A549 treated with CpdA at 1 μM for 4 hours (cell line): ENCODE measurements around the gene BPIFB3. TPM values are rescaled to one million over a fixed set of nuclear protein-coding genes. Genes with fewer than 3 reads are reported as not detected.

ENCODE experiments used
- total RNA-seq: library from RNA; stranded (reverse); fragments of 200-300 nt; extraction: Qiagen RNA extraction; gene quantifications from 5 replicates; pipeline ENCODE4 v1.2.3, GENCODE V29; 2022; ENCODE audit warnings: low read depth

Gene BPIFB3, protein sequence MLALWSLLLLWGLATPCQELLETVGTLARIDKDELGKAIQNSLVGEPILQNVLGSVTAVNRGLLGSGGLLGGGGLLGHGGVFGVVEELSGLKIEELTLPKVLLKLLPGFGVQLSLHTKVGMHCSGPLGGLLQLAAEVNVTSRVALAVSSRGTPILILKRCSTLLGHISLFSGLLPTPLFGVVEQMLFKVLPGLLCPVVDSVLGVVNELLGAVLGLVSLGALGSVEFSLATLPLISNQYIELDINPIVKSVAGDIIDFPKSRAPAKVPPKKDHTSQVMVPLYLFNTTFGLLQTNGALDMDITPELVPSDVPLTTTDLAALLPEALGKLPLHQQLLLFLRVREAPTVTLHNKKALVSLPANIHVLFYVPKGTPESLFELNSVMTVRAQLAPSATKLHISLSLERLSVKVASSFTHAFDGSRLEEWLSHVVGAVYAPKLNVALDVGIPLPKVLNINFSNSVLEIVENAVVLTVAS
- not detected in 5 replicates for total RNA-seq

GRCh38 chr20:33053291-33054106, at the start of gene BPIFB3:
TSS of gene BPIFB3 (plus strand) at chr20:33053903. CDS start at chr20:33055436, 1,533 bp downstream.

DNA sequence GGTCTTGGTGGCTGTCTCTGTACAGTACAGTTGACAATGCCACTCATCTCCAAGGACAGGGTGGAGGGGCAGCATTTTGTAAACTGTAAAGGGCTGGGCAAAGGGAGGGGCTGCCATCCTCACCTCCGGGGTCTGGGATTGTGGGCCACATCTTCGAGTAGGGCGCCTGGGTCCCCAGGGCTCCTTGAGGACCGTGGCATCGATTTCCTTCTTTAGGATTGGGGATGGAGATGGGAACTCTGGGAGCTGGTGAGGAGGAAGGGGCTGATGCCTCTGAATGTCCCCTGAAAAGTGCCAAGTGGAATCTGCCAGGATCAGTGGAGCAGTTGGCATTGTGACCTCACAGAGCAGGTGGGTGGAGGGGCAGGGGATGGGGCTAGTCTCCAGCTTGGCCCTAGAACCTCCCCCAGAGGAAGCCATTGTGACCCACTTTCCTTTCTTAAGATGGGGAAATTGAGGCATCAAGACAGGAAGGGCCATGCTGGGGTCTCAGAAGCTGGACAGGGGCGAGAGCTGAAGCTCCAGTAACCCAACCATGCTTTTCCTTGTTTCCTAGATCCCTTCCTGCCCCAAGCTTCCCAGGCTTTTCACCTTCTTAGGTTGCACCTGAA, 49.5 kb upstream of the BPIFB3 start, which contains the start of gene SUN5:
Gene SUN5 (minus strand): TSS at position 293 of the 611 bp plus-strand sequence. CDS start 93 bp downstream, at position 200.

GRCh38 chr20:33007376-33008335, 46.0 kb upstream of the BPIFB3 start, which contains the start of gene BPIFB2:
TSS of gene BPIFB2 (plus strand) at chr20:33007704. CDS start at chr20:33008575, 871 bp downstream.

GRCh38 chr20:33031531-33031930, 22.2 kb upstream of the BPIFB3 start, which contains the start of gene BPIFB6:
TSS of gene BPIFB6 (plus strand) at chr20:33031648. CDS start at chr20:33031648, 0 bp downstream.

GRCh38 chr20:33079259-33079658, 25.6 kb downstream of the BPIFB3 start, which contains the start of gene BPIFB4:
TSS of gene BPIFB4 (plus strand) at chr20:33079643. CDS start at chr20:33081527, 1,884 bp downstream.

Other genes with a start within 250 kb of the BPIFB3 start
- 138 to 168 TPM (median 146 TPM) in 5 replicates for gene MAPRE1, start 233.9 kb upstream of the BPIFB3 start, total RNA-seq
- gene EFCAB8, start 195.0 kb upstream of the BPIFB3 start, total RNA-seq: not detected in 5 replicates
- not detected in 5 replicates for gene SUN5, start 49.5 kb upstream of the BPIFB3 start, total RNA-seq
- not detected in 5 replicates for gene BPIFB2, start 46.2 kb upstream of the BPIFB3 start, total RNA-seq
- gene BPIFB6, start 22.3 kb upstream of the BPIFB3 start, total RNA-seq: not detected in 5 replicates
- not detected in 5 replicates for gene BPIFB4, start 25.7 kb downstream of the BPIFB3 start, total RNA-seq
- gene BPIFA2, start 114.3 kb downstream of the BPIFB3 start, total RNA-seq: 0.05 TPM in 1 of 5 replicates, not detected in the others
- gene BPIFA3, start 163.4 kb downstream of the BPIFB3 start, total RNA-seq: not detected in 5 replicates
- not detected in 5 replicates for gene BPIFA1, start 182.1 kb downstream of the BPIFB3 start, total RNA-seq
- 0.07 to 0.15 TPM (median 0.14 TPM) in 3 of 5 replicates, not detected in the others for gene BPIFB1, start 229.3 kb downstream of the BPIFB3 start, total RNA-seq